ENCODE measurements around the gene ID3.

The ID3 gene

GRCh38 chr1:23564529-23565122, 5.3 kb upstream of the ID3 start:
- DNase-seq, result no peak

GRCh38 chr1:23563755-23564374, 4.6 kb upstream of the ID3 start:
- no peak for DNase-seq

- no peak for DNase-seq
Observed at GRCh38 chr1:23563003-23563402, 3.7 kb upstream of the ID3 start.

- DNase-seq, result peak; percentile 76
Observed at GRCh38 chr1:23562137-23562876, 3.0 kb upstream of the ID3 start.

GRCh38 chr1:23561813-23562100, 2.5 kb upstream of the ID3 start:
- no peak for DNase-seq

- DNase-seq, result no peak
Observed at GRCh38 chr1:23561076-23561812, 1.9 kb upstream of the ID3 start.

- DNase-seq, result no peak
Observed at GRCh38 chr1:23559985-23560741, 862 bp upstream of the ID3 start.

- no peak for DNase-seq
Observed at GRCh38 chr1:23558872-23559135, 497 bp downstream of the ID3 start.

GRCh38 chr1:23558140-23558871, 995 bp downstream of the ID3 start:
- no peak for DNase-seq

- no peak for DNase-seq
Observed at GRCh38 chr1:23557471-23558124, 1.7 kb downstream of the ID3 start.

- DNase-seq, result no peak
Observed at GRCh38 chr1:23556635-23557470, 2.4 kb downstream of the ID3 start.

GRCh38 chr1:23555986-23556634, 3.2 kb downstream of the ID3 start:
- no peak for DNase-seq

- no peak for DNase-seq
Observed at GRCh38 chr1:23555270-23555985, 3.9 kb downstream of the ID3 start.

- peak; percentile 69 for DNase-seq
Observed at GRCh38 chr1:23554481-23555269, 4.6 kb downstream of the ID3 start.

GRCh38 chr1:23554127-23554480, 5.2 kb downstream of the ID3 start:
- DNase-seq, result no peak

GRCh38 chr1:23553231-23554126, 5.8 kb downstream of the ID3 start:
- no peak for DNase-seq

GRCh38 chr1:23551849-23552248, 7.5 kb downstream of the ID3 start:
- no peak for DNase-seq

GRCh38 chr1:23548704-23549143, 10.6 kb downstream of the ID3 start:
- no peak for DNase-seq
